Smooth muscle cell (in vitro differentiated cells): Measurements from ENCODE around the gene GNAL. TPM values are rescaled to one million over a fixed set of nuclear protein-coding genes. Genes with fewer than 3 reads are reported as not detected.
A peak's percentile ranks its signal among the peaks of the same experiment; 100 is the strongest.

ENCODE experiments used
- DNase-seq: peaks from one replicate; lab custom pipeline; 2025; ENCODE audit not compliant: unreplicated experiment; lab: John Stamatoyannopoulos, UW
- H2AFZ ChIP-seq: fragments of 200-600 bp; sonication (generic); 2 replicates; pipeline ENCODE4 v1.6.0; 2016; ENCODE audit warnings: antibody characterized with exemption, low read depth, mild to moderate bottlenecking
- H3F3A ChIP-seq: fragments of 200-600 bp; sonication (generic); 2 replicates; pipeline ENCODE4 v1.6.0; 2017; ENCODE audit warnings: antibody characterized with exemption, low read depth
- H3K27ac ChIP-seq: fragments of 200-600 bp; sonication (generic); 2 replicates; pipeline ENCODE4 v1.5.1; 2016; ENCODE audit warnings: low read depth, mild to moderate bottlenecking
- H3K27me3 ChIP-seq: fragments of 200-600 bp; sonication (generic); 2 replicates; pipeline ENCODE4 v1.6.1; 2016; ENCODE audit warnings: low read depth, mild to moderate bottlenecking
- H3K36me3 ChIP-seq: fragments of 200-600 bp; sonication (generic); 2 replicates; pipeline ENCODE4 v1.5.1; 2016; ENCODE audit warnings: low read depth
- H3K4me1 ChIP-seq: fragments of 200-600 bp; sonication (generic); 2 replicates; pipeline ENCODE4 v1.5.1; 2016; ENCODE audit warnings: low read depth
- H3K4me2 ChIP-seq: fragments of 200-600 bp; sonication (generic); 2 replicates; pipeline ENCODE4 v1.6.0; 2016; ENCODE audit warnings: mild to moderate bottlenecking
- H3K4me3 ChIP-seq: fragments of 200-600 bp; sonication (generic); 2 replicates; pipeline ENCODE4 v1.5.1; 2016; ENCODE audit warnings: mild to moderate bottlenecking
- H3K79me2 ChIP-seq: fragments of 200-600 bp; sonication (generic); 2 replicates; pipeline ENCODE4 v1.6.0; 2016; ENCODE audit warnings: low read depth, mild to moderate bottlenecking
- H3K9ac ChIP-seq: fragments of 200-600 bp; sonication (generic); 2 replicates; pipeline ENCODE4 v1.6.0; 2016; ENCODE audit warnings: low read depth
- H3K9me3 ChIP-seq: fragments of 200-600 bp; sonication (generic); replicated peaks from 2 replicates; pipeline ENCODE4 v1.5.1; 2016; ENCODE audit warnings: low read depth
- H4K20me1 ChIP-seq: fragments of 200-600 bp; sonication (generic); 2 replicates; pipeline ENCODE4 v1.6.0; 2016; ENCODE audit warnings: low read depth
- CTCF ChIP-seq: fragments of 200-600 bp; sonication (generic); IDR thresholded peaks from 2 replicates; pipeline ENCODE4 v1.5.1; 2017; ENCODE audit warnings: borderline replicate concordance, mild to moderate bottlenecking, antibody characterized with exemption; ENCODE audit not compliant: insufficient read depth, poor library complexity, severe bottlenecking
- WGBS: methylation state at CpG from one replicate; pipeline ENCODE4 v1.1.7; 2016; ENCODE audit warnings: low lambda C conversion rate; 5-methylcytosine and 5-hydroxymethylcytosine counted together
- polyA plus RNA-seq: library from polyadenylated mRNA; unstranded; fragments of >200 nt; fragmentation: Nextera tagmentation; extraction: Ambion mirVana; gene quantifications from 2 replicates; pipeline ENCODE4 v1.2.1, GENCODE V29; 2016
- total RNA-seq: library from RNA; depleted of rRNA; stranded (reverse); fragments of >200 nt; gene quantifications from 2 replicates; pipeline ENCODE4 v1.2.3, GENCODE V29; 2014

The GNAL gene
- total and polyA plus RNA-seq, 2 experiments from 2014 or later, result 1.6 to 5.8 TPM

- Histone ChIP-seq H3K9me3 (no peaks in the 10 kb centered on the region), H3K27ac (no peak overlapping the region), H3K4me2 (no peak overlapping the region), H3K4me3 (no peak overlapping the region), H2AFZ (no peak overlapping the region), H3F3A (no peaks in the 10 kb centered on the region), H3K79me2 (no peaks in the 10 kb centered on the region), H3K4me1 (peaks cover 10% of the 10 kb centered on the region), H3K27me3 (peaks cover 33% of the 10 kb centered on the region), H3K36me3 (no peaks in the 10 kb centered on the region), H3K9ac (no peak overlapping the region), H4K20me1 (no peaks in the 10 kb centered on the region)
- DNase-seq, result no peak
- no peak for TF ChIP-seq CTCF
- 92% methylated on average over 16 of the region's 16 CpGs for WGBS
Measured at GRCh38 chr18:11750171-11750570, 61.1 kb downstream of the GNAL start.

GRCh38 chr18:11750581-11751310 is 61.7 kb downstream of the GNAL start:
- Histone ChIP-seq H3K4me2 (no peak overlapping the region), H3K79me2 (no peaks in the 10 kb centered on the region), H3K27ac (no peak overlapping the region), H3K4me3 (no peak overlapping the region), H3K9ac (no peak overlapping the region), H3K27me3 (peaks cover 33% of the 10 kb centered on the region), H2AFZ (no peak overlapping the region), H3K36me3 (no peaks in the 10 kb centered on the region), H3K4me1 (peaks cover 10% of the 10 kb centered on the region), H3K9me3 (no peaks in the 10 kb centered on the region), H4K20me1 (no peaks in the 10 kb centered on the region), H3F3A (no peaks in the 10 kb centered on the region)
- no peak for DNase-seq
- whole genome bisulfite sequencing, result 89% methylated on average over 27 of the region's 32 CpGs
- no peak for TF ChIP-seq CTCF

GRCh38 chr18:11751341-11752115 is 62.5 kb downstream of the GNAL start:
- no peak overlapping the region for H3K9ac ChIP-seq
- TF ChIP-seq CTCF, result no peak
- DNase-seq, result no peak
- H3F3A ChIP-seq, result no peaks in the 10 kb centered on the region
- H3K4me1 ChIP-seq, result peaks cover 10% of the 10 kb centered on the region
- H2AFZ ChIP-seq, result peak overlapping the region; percentile 95
- H3K27ac ChIP-seq, result no peak overlapping the region
- H3K36me3 ChIP-seq, result no peaks in the 10 kb centered on the region
- H3K4me2 ChIP-seq, result peak overlapping the region; percentile 87
- H3K4me3 ChIP-seq, result peak overlapping the region; percentile 54
- H4K20me1 ChIP-seq, result no peaks in the 10 kb centered on the region
- H3K79me2 ChIP-seq, result no peaks in the 10 kb centered on the region
- WGBS, result 7% methylated on average over 73 of the region's 81 CpGs
- H3K27me3 ChIP-seq, result peaks cover 33% of the 10 kb centered on the region
- no peaks in the 10 kb centered on the region for H3K9me3 ChIP-seq
